ENCODE measurements around the gene KRCC1. TPM values are rescaled to one million over a fixed set of nuclear protein-coding genes. Genes with fewer than 3 reads are reported as not detected.

KRCC1 gene
- total RNA-seq, 8 experiments from 2014 or later, result 11.6 to 27.6 (median 18.3) TPM

- H3K27ac ChIP-seq, result no peak overlapping the region
- 81 to 100% (median 91%) methylated on average over 1 to 8 of the region's 17 CpGs; no CpG with 5 or more reads in 3 of the 10 experiments for WGBS, 10 experiments
- in situ Hi-C loops (cut with MboI; ENCODE audit: low pct_unique_long_range_greater_than_20kb in 2 of 9, low sequenced_read_pairs in 9 of 9, unreplicated experiment in 9 of 9), result no loop called here
- no peaks in the 10 kb centered on the region for H3K4me1 ChIP-seq (replicated peaks in 1 of 2)
- no peak for ATAC-seq (replicated peaks in 6 of 8)
- H3K4me3 ChIP-seq, result no peak overlapping the region
Observed at GRCh38 chr2:88087763-88088162, 32.2 kb upstream of the KRCC1 start.

GRCh38 chr2:88087073-88087472 lies 31.5 kb upstream of the KRCC1 start:
- WGBS, 10 experiments, result 43 to 88% (median 70%) methylated on average over 1 to 2 of the region's 2 CpGs; no CpG with 5 or more reads in 7 of the 10 experiments
- in situ Hi-C loops (cut with MboI; ENCODE audit: low pct_unique_long_range_greater_than_20kb in 2 of 9, low sequenced_read_pairs in 9 of 9, unreplicated experiment in 9 of 9), result no loop called here
- no peak for ATAC-seq (replicated peaks in 6 of 8)
- H3K4me3 ChIP-seq, result no peak overlapping the region
- no peak overlapping the region for H3K27ac ChIP-seq
- H3K4me1 ChIP-seq (replicated peaks in 1 of 2), result no peaks in the 10 kb centered on the region

- Histone ChIP-seq H3K27ac (no peak overlapping the region), H3K4me3 (no peak overlapping the region), H3K4me1 (replicated peaks in 1 of 2) (no peaks in the 10 kb centered on the region)
- in situ Hi-C loops (cut with MboI; ENCODE audit: low pct_unique_long_range_greater_than_20kb in 2 of 9, low sequenced_read_pairs in 9 of 9, unreplicated experiment in 9 of 9), result no loop called here
- ATAC-seq (replicated peaks in 6 of 8), result no peak
- 0 to 88% (median 71%) methylated on average over 1 to 6 of the region's 9 CpGs; no CpG with 5 or more reads in 5 of the 10 experiments for WGBS, 10 experiments
Observed at GRCh38 chr2:88086401-88086800, 30.8 kb upstream of the KRCC1 start.

- no peak overlapping the region for H3K27ac ChIP-seq
- no peak overlapping the region for H3K4me3 ChIP-seq
- ATAC-seq (replicated peaks in 6 of 8), result no peak
- 25 to 90% (median 60%) methylated on average over 1 to 5 of the region's 5 CpGs; no CpG with 5 or more reads in 3 of the 10 experiments for WGBS, 10 experiments
- in situ Hi-C loops (cut with MboI; ENCODE audit: low pct_unique_long_range_greater_than_20kb in 2 of 9, low sequenced_read_pairs in 9 of 9, unreplicated experiment in 9 of 9), result no loop called here
- H3K4me1 ChIP-seq (replicated peaks in 1 of 2), result no peaks in the 10 kb centered on the region
Observed at GRCh38 chr2:88085602-88086001, 30.0 kb upstream of the KRCC1 start.

- in situ Hi-C loops (cut with MboI; ENCODE audit: low pct_unique_long_range_greater_than_20kb in 2 of 9, low sequenced_read_pairs in 9 of 9, unreplicated experiment in 9 of 9), result no loop called here
- Histone ChIP-seq H3K4me3 (no peak overlapping the region), H3K27ac (no peak overlapping the region), H3K4me1 (replicated peaks in 1 of 2) (no peaks in the 10 kb centered on the region)
- ATAC-seq (replicated peaks in 6 of 8), result no peak
- 30 to 100% (median 100%) methylated on average over 1 to 2 of the region's 2 CpGs; no CpG with 5 or more reads in 2 of the 10 experiments for WGBS, 10 experiments
Observed at GRCh38 chr2:88085099-88085498, 29.5 kb upstream of the KRCC1 start.

GRCh38 chr2:88082781-88083180 lies 27.2 kb upstream of the KRCC1 start:
- 43 to 100% (median 92%) methylated on average over 1 of the region's 1 CpG; no CpG with 5 or more reads in 6 of the 10 experiments for WGBS, 10 experiments
- in situ Hi-C loops (cut with MboI; ENCODE audit: low pct_unique_long_range_greater_than_20kb in 2 of 9, low sequenced_read_pairs in 9 of 9, unreplicated experiment in 9 of 9), result no loop called here
- no peak overlapping the region for H3K27ac ChIP-seq
- no peaks in the 10 kb centered on the region for H3K4me1 ChIP-seq (replicated peaks in 1 of 2)
- no peak overlapping the region for H3K4me3 ChIP-seq
- peak in 4 of 8 experiments; percentile 30 to 77 (median 36) for ATAC-seq (replicated peaks in 6 of 8)

DNA sequence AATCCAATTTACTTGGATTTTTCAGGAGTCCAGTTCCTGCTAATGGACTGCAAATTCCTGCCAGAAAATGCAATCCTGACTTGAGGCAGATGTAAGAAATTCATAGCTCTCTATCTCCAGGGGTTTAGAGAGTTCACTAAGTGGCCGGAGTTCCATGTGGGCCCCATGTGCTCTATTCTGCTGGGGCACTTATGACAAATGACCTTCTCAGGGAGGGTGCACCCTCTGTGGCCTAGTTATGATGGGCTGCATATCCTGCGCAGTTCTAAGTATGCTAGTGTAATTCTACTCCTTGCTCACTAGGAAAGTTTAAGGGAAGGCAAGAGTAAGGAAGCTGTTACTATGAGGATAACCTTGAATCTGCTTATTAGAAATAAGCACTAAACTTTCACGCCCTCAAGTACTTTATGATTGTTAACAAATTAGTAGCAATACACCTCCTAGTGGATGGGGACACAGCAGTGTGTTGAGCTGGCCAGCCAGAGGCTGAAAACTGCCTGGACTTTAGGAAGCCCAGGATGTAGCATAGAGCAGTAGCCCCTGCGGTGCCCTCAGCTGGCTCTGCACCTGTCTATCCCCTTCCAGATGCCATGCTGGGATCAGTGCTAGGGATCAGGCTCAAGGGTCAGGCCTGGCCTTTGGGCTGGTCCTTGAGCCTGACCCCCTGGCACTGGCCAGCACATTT lies 26.5 kb upstream of the KRCC1 start:
- in situ Hi-C loops (cut with MboI; ENCODE audit: low pct_unique_long_range_greater_than_20kb in 2 of 9, low sequenced_read_pairs in 9 of 9, unreplicated experiment in 9 of 9), result no loop called here
- Histone ChIP-seq H3K4me1 (replicated peaks in 1 of 2) (no peaks in the 10 kb centered on the region), H3K4me3 (no peak overlapping the region), H3K27ac (no peak overlapping the region)
- ATAC-seq (replicated peaks in 6 of 8), result peak in 3 of 8 experiments; percentile 62 to 93 (median 92)
- 0 to 100% (median 51%) methylated on average over 1 to 3 of the region's 4 CpGs; no CpG with 5 or more reads in 2 of the 10 experiments for WGBS, 10 experiments

DNA sequence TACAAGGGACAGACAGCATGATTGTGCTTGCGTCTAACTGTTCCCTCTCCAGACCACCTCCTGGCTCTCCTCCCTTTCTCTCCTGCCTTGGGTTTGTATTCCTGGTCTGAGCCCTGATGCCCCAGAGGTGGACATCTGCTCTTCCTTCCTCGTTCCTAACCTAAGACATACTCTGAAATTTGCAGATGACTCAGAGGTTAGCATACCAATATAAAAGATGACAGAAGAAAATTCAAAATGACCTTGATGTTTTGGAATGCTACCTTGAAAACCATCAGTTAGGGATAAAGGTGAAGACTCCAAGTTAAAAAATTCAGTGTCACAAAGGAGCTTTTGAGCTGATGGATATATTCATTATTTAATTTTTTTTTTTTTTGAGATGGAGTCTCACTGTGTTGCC lies 25.0 kb upstream of the KRCC1 start:
- no peak overlapping the region for H3K27ac ChIP-seq
- H3K4me1 ChIP-seq (replicated peaks in 1 of 2), result no peaks in the 10 kb centered on the region
- in situ Hi-C loops (cut with MboI; ENCODE audit: low pct_unique_long_range_greater_than_20kb in 2 of 9, low sequenced_read_pairs in 9 of 9, unreplicated experiment in 9 of 9), result no loop called here
- WGBS, 10 experiments, result 50 to 100% (median 85%) methylated on average over 1 to 2 of the region's 2 CpGs; no CpG with 5 or more reads in 2 of the 10 experiments
- no peak for ATAC-seq (replicated peaks in 6 of 8)
- H3K4me3 ChIP-seq, result no peak overlapping the region

DNA sequence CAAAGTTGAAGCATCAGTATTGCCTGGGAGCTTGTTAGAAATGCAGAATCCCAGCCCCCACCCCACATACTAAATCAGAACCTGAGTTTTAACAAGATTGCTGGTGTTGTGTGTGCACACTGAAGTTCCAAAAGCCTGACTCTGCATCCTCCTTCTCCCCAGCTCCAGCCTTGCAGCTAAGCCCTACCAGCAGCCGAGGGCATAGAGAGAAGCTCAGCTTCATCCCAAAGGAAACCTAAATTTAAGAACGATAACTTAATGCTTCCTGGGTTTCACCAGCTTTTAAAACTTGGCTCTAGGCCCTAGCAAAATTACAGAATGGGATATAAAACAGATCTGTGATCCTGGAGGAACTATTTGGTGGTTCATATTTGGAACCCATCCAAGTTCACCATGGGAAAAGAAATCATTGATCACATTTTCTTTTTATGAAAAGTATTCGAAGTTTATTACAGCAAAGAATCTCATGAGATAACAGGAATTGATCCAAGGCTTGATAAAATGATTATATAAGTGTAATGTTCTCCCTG lies 23.1 kb upstream of the KRCC1 start:
- H3K27ac ChIP-seq, result no peak overlapping the region
- H3K4me3 ChIP-seq, result no peak overlapping the region
- ATAC-seq (replicated peaks in 6 of 8), result no peak
- in situ Hi-C loops (cut with MboI; ENCODE audit: low pct_unique_long_range_greater_than_20kb in 2 of 9, low sequenced_read_pairs in 9 of 9, unreplicated experiment in 9 of 9), result loop anchor here in 2 of 9 experiments (10.0 kb wide), 2 partner anchors 66 to 76 kb away; no protein-coding TSS in a partner anchor
- WGBS, 10 experiments, result 0 to 86% (median 55%) methylated on average over 1 to 3 of the region's 3 CpGs; no CpG with 5 or more reads in 1 of the 10 experiments
- no peaks in the 10 kb centered on the region for H3K4me1 ChIP-seq (replicated peaks in 1 of 2)

- H3K4me1 ChIP-seq (replicated peaks in 1 of 2), result no peaks in the 10 kb centered on the region
- in situ Hi-C loops (cut with MboI; ENCODE audit: low pct_unique_long_range_greater_than_20kb in 2 of 9, low sequenced_read_pairs in 9 of 9, unreplicated experiment in 9 of 9), result loop anchor here in 2 of 9 experiments (10.0 kb wide), 2 partner anchors 68 to 78 kb away; no protein-coding TSS in a partner anchor
Observed at GRCh38 chr2:88077080-88077479, 21.5 kb upstream of the KRCC1 start.

GRCh38 chr2:88074854-88075292 lies 19.3 kb upstream of the KRCC1 start:
- in situ Hi-C loops (cut with MboI; ENCODE audit: low pct_unique_long_range_greater_than_20kb in 2 of 9, low sequenced_read_pairs in 9 of 9, unreplicated experiment in 9 of 9), result loop anchor here in 3 of 9 experiments (10.0 to 25.0 kb wide), 3 partner anchors 70 to 87 kb away; partner anchors contain the start of gene THNSL2 (in 1 of the 3)
- peak in 1 of 8 experiments; percentile 32 for ATAC-seq (replicated peaks in 6 of 8)
- WGBS, 10 experiments, result 4 to 100% (median 78%) methylated on average over 2 to 4 of the region's 4 CpGs; no CpG with 5 or more reads in 1 of the 10 experiments
- H3K4me3 ChIP-seq, result no peak overlapping the region
- H3K27ac ChIP-seq, result no peak overlapping the region
- H3K4me1 ChIP-seq (replicated peaks in 1 of 2), result no peaks in the 10 kb centered on the region

More at GRCh38 chr2:88077080-88077479, 21.5 kb upstream of the KRCC1 start:
- Histone ChIP-seq H3K4me3 (no peak overlapping the region), H3K27ac (no peak overlapping the region)
- WGBS, 10 experiments, result 20 to 100% (median 86%) methylated on average over 1 to 6 of the region's 8 CpGs; no CpG with 5 or more reads in 2 of the 10 experiments
- peak in 1 of 8 experiments; percentile 37 for ATAC-seq (replicated peaks in 6 of 8)

GRCh38 chr2:88074150-88074549 lies 18.6 kb upstream of the KRCC1 start:
- no peak overlapping the region for H3K27ac ChIP-seq
- in situ Hi-C loops (cut with MboI; ENCODE audit: low pct_unique_long_range_greater_than_20kb in 2 of 9, low sequenced_read_pairs in 9 of 9, unreplicated experiment in 9 of 9), result loop anchor here in 3 of 9 experiments (10.0 to 25.0 kb wide), 3 partner anchors 71 to 88 kb away; partner anchors contain the start of gene THNSL2 (in 1 of the 3)

GRCh38 chr2:88071365-88071764 lies 15.8 kb upstream of the KRCC1 start:
- WGBS, 10 experiments, result 30 to 100% (median 76%) methylated on average over 1 to 2 of the region's 2 CpGs; no CpG with 5 or more reads in 4 of the 10 experiments
- ATAC-seq (replicated peaks in 6 of 8), result no peak
- H3K4me3 ChIP-seq, result no peak overlapping the region
- in situ Hi-C loops (cut with MboI; ENCODE audit: low pct_unique_long_range_greater_than_20kb in 2 of 9, low sequenced_read_pairs in 9 of 9, unreplicated experiment in 9 of 9), result loop anchor here in 3 of 9 experiments (10.0 to 25.0 kb wide), 3 partner anchors 73 to 91 kb away; partner anchors contain the start of gene THNSL2 (in 1 of the 3)
- H3K4me1 ChIP-seq (replicated peaks in 1 of 2), result peaks cover 8% of the 10 kb centered on the region in 2 donors
- no peak overlapping the region for H3K27ac ChIP-seq

More at GRCh38 chr2:88074150-88074549, 18.6 kb upstream of the KRCC1 start:
- Histone ChIP-seq H3K4me3 (no peak overlapping the region), H3K4me1 (replicated peaks in 1 of 2) (peaks cover 0 to under 1% of the 10 kb centered on the region in 2 donors)
- ATAC-seq (replicated peaks in 6 of 8), result no peak
